K562 (cell line): Measurements from ENCODE around the gene FAM89B. TPM values are rescaled to one million over a fixed set of nuclear protein-coding genes. Genes with fewer than 3 reads are reported as not detected.
A peak's percentile ranks its signal among the peaks of the same experiment; 100 is the strongest.

ENCODE experiments used
- ETV5 ChIP-seq: sonication (generic); formaldehyde crosslinking; IDR thresholded peaks from 2 replicates; pipeline ENCODE4 v1.4.0; 2020; ENCODE audit warnings: low read depth, mild to moderate bottlenecking, missing genetic modification reagents
- FOXK2 ChIP-seq, 2 experiments: fragments of 450-650 bp; IDR thresholded peaks in 1 of 2; conservative IDR thresholded peaks in 1 of 2; 2 replicates each; pipeline ENCODE4 v1.6.1; 2016; ENCODE audit warnings: low read depth in 2 of 2, mild to moderate bottlenecking in 1 of 2
- MIER1 ChIP-seq: fragments of 450-650 bp; IDR thresholded peaks from 2 replicates; pipeline ENCODE4 v1.6.1; 2016; ENCODE audit warnings: antibody characterized with exemption, mild to moderate bottlenecking, low read depth
- polyA plus RNA-seq, 8 experiments: library from polyadenylated mRNA; depleted of rRNA in 4 of 8; stranded (reverse) in 5 of 8; unstranded in 3 of 8; fragments of >200 nt; fragmentation: Nextera tagmentation in 2 of 8; fragmentation: Illumina TruSeq in 1 of 8; extraction: Ambion mirVana in 2 of 8; extraction: Trizol in 1 of 8; gene quantifications; 2 replicates each; pipeline versions ENCODE4 v1.2.1 to v1.2.3, GENCODE V29; 2011 to 2014; ENCODE audit warnings: inconsistent platforms in 1 of 8, missing spikeins in 1 of 8
- total RNA-seq, 7 experiments: library from RNA; depleted of rRNA in 6 of 7; stranded (reverse); fragments of >200 nt in 6 of 7; fragmentation: Illumina TruSeq in 2 of 7; extraction: Trizol in 2 of 7; gene quantifications; 2 replicates each; pipeline versions ENCODE4 v1.2.1 to v1.2.3, GENCODE V29; 2011 to 2021; ENCODE audit warnings: low replicate concordance in 1 of 7
- TF ChIP-seq, protein P1 (sequence below), 2 experiments: IDR thresholded peaks in 1 of 2; conservative IDR thresholded peaks in 1 of 2; 2 replicates each; pipeline ENCODE4 v1.6.1; 2016; ENCODE audit warnings: low read depth in 2 of 2, mild to moderate bottlenecking in 1 of 2, missing compliant biosample characterization in 1 of 2, missing genetic modification characterization in 1 of 2, moderate library complexity in 1 of 2
- TF ChIP-seq, protein P2 (sequence below): fragments of 150-350 bp; IDR thresholded peaks from 2 replicates; pipeline ENCODE4 v1.6.1; 2014; ENCODE audit warnings: low read depth, mild to moderate bottlenecking, low read length, borderline replicate concordance
- TF ChIP-seq, protein P3 (sequence below), 2 experiments: fragments of 450-650 bp; formaldehyde crosslinking in 1 of 2; IDR thresholded peaks; 2 replicates each; pipeline versions ENCODE4 v1.4.0 to v1.6.1; 2014 to 2020; ENCODE audit warnings: mild to moderate bottlenecking in 2 of 2, borderline replicate concordance in 1 of 2, low read depth in 1 of 2
- TF ChIP-seq, protein P4 (sequence below): conservative IDR thresholded peaks from 2 replicates; pipeline ENCODE4 v1.6.1; 2011; ENCODE audit warnings: low read depth, mild to moderate bottlenecking, low read length; ENCODE audit not compliant: control insufficient read depth

FAM89B gene
- total and polyA plus RNA-seq, 9 of the 15 experiments (the other 6 are each of a cell fraction or from before 2014, with no cell fraction given) = 0.32 to 27.6 (median 11.9) TPM

DNA sequence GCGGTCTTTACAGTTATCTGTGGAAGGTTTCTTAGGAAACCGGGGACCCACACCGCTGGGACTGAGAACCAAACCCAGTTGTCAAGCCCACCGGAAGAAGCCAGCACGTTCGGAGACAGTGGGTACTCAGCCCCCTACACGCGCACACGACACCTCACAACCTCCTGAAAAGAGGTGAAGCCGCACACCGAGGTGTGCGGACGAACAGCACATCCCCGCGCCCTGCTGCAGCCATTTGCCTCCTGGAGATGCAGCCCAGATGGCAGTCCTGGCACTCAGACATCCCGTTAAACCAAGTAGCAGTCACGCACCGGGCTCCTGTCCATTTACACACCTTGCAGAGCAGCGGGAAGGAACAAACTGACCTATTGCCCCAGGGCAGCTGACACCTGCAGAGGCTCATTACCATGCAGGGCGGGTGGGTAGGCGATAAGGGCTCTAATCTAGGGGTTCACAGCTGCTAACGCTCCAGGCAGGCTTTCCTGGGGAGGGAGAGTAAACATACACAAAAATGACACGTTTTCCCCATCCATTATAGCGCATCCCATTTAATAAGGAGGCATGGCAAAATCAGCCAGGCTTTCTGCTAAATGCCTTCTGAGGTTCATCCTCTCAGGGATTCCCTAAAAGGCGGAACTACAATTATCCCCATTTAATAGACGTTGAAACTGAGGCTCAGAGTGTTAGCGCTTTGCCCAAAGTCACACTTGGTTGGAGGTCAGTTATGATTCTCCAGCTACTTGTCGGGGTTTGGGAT, 2.7 kb downstream of the FAM89B start (continued):
- TF ChIP-seq, protein P1, sequence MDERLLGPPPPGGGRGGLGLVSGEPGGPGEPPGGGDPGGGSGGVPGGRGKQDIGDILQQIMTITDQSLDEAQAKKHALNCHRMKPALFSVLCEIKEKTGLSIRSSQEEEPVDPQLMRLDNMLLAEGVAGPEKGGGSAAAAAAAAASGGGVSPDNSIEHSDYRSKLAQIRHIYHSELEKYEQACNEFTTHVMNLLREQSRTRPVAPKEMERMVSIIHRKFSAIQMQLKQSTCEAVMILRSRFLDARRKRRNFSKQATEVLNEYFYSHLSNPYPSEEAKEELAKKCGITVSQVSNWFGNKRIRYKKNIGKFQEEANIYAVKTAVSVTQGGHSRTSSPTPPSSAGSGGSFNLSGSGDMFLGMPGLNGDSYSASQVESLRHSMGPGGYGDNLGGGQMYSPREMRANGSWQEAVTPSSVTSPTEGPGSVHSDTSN (CRISPR knock-in tag; IDR thresholded peaks at IDR 0.05; ENCODE audit: low read depth) = no peak
- TF ChIP-seq, protein P1 (tag; conservative IDR thresholded peaks at IDR 0.05; ENCODE audit: low read depth) = no peak
- TF ChIP-seq FOXK2 (conservative IDR thresholded peaks at IDR 0.05 in 1 of 2, IDR thresholded peaks at IDR 0.05 in 1 of 2; ENCODE audit: low read depth in 2 of 2) (peak; percentile 48 to 58; a peak in 2 of 4 replicates), MIER1 (peak; percentile 22; the same call in 1 of the 2 replicates), ETV5 (CRISPR knock-in tag) (peak; percentile 79; the same call in 1 of the 2 replicates)
- TF ChIP-seq, protein P2, sequence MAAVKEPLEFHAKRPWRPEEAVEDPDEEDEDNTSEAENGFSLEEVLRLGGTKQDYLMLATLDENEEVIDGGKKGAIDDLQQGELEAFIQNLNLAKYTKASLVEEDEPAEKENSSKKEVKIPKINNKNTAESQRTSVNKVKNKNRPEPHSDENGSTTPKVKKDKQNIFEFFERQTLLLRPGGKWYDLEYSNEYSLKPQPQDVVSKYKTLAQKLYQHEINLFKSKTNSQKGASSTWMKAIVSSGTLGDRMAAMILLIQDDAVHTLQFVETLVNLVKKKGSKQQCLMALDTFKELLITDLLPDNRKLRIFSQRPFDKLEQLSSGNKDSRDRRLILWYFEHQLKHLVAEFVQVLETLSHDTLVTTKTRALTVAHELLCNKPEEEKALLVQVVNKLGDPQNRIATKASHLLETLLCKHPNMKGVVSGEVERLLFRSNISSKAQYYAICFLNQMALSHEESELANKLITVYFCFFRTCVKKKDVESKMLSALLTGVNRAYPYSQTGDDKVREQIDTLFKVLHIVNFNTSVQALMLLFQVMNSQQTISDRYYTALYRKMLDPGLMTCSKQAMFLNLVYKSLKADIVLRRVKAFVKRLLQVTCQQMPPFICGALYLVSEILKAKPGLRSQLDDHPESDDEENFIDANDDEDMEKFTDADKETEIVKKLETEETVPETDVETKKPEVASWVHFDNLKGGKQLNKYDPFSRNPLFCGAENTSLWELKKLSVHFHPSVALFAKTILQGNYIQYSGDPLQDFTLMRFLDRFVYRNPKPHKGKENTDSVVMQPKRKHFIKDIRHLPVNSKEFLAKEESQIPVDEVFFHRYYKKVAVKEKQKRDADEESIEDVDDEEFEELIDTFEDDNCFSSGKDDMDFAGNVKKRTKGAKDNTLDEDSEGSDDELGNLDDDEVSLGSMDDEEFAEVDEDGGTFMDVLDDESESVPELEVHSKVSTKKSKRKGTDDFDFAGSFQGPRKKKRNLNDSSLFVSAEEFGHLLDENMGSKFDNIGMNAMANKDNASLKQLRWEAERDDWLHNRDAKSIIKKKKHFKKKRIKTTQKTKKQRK = no peak
- TF ChIP-seq, protein P3, sequence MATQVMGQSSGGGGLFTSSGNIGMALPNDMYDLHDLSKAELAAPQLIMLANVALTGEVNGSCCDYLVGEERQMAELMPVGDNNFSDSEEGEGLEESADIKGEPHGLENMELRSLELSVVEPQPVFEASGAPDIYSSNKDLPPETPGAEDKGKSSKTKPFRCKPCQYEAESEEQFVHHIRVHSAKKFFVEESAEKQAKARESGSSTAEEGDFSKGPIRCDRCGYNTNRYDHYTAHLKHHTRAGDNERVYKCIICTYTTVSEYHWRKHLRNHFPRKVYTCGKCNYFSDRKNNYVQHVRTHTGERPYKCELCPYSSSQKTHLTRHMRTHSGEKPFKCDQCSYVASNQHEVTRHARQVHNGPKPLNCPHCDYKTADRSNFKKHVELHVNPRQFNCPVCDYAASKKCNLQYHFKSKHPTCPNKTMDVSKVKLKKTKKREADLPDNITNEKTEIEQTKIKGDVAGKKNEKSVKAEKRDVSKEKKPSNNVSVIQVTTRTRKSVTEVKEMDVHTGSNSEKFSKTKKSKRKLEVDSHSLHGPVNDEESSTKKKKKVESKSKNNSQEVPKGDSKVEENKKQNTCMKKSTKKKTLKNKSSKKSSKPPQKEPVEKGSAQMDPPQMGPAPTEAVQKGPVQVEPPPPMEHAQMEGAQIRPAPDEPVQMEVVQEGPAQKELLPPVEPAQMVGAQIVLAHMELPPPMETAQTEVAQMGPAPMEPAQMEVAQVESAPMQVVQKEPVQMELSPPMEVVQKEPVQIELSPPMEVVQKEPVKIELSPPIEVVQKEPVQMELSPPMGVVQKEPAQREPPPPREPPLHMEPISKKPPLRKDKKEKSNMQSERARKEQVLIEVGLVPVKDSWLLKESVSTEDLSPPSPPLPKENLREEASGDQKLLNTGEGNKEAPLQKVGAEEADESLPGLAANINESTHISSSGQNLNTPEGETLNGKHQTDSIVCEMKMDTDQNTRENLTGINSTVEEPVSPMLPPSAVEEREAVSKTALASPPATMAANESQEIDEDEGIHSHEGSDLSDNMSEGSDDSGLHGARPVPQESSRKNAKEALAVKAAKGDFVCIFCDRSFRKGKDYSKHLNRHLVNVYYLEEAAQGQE (IDR thresholded peaks at IDR 0.05; ENCODE audit: borderline replicate concordance) = no peak
- TF ChIP-seq, protein P3 (CRISPR knock-in tag; IDR thresholded peaks at IDR 0.05; ENCODE audit: low read depth) = no peak
- TF ChIP-seq, protein P4, sequence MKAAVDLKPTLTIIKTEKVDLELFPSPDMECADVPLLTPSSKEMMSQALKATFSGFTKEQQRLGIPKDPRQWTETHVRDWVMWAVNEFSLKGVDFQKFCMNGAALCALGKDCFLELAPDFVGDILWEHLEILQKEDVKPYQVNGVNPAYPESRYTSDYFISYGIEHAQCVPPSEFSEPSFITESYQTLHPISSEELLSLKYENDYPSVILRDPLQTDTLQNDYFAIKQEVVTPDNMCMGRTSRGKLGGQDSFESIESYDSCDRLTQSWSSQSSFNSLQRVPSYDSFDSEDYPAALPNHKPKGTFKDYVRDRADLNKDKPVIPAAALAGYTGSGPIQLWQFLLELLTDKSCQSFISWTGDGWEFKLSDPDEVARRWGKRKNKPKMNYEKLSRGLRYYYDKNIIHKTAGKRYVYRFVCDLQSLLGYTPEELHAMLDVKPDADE = peak; percentile 66; the same call in 1 of the 2 replicates
